ENCODE data around the gene ZNHIT6. TPM values are rescaled to one million over a fixed set of nuclear protein-coding genes. Genes with fewer than 3 reads are reported as not detected.
A peak's percentile ranks its signal among the peaks of the same experiment; 100 is the strongest.
"Not testable (repeated sequence)": the region's sequence is repeated elsewhere in the genome, so short reads cannot be mapped to it uniquely, and the experiment has no call there.

ZNHIT6 gene, protein sequence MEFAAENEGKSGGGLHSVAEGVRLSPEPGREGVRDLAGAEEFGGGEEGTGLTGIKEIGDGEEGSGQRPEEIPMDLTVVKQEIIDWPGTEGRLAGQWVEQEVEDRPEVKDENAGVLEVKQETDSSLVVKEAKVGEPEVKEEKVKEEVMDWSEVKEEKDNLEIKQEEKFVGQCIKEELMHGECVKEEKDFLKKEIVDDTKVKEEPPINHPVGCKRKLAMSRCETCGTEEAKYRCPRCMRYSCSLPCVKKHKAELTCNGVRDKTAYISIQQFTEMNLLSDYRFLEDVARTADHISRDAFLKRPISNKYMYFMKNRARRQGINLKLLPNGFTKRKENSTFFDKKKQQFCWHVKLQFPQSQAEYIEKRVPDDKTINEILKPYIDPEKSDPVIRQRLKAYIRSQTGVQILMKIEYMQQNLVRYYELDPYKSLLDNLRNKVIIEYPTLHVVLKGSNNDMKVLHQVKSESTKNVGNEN
- polyA plus RNA-seq (ENCODE audit: insufficient read length in 4 of 4) = 10 to 100 TPM; 26.4 to 34.1 (median 33.6) TPM

GRCh38 chr1:85707990-85708828 is at the start of gene ZNHIT6:
ZNHIT6 (minus strand) TSS chr1:85708433; CDS start chr1:85708284, 149 bp downstream.
- peak; percentile 77 to 87 (median 82) for DNase-seq (ENCODE audit: low read depth in 4 of 4, low spot score in 3 of 4)

DNA sequence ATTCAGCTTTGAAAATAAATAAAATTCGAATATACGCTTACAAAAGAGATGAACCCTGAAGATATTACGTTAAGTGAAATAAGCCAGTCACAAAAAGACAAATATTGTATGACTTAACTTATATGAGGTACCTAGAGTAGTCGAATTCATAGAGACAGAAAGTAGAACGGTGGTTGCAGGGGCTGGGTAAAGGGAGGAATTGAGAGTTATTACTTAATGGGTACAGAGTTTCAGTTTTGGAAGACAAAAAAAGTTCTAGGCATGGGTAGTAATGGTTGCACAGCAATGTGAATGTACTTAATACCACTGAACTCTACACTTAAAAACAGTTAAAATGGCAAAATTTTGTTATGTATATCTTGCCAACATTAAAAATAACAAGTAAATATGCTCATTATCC is 48.6 kb upstream of the ZNHIT6 start:
- no peak for DNase-seq (ENCODE audit: low read depth in 4 of 4, low spot score in 3 of 4)

GRCh38 chr1:85748120-85748519 is 39.9 kb upstream of the ZNHIT6 start:
- DNase-seq (ENCODE audit: low read depth in 4 of 4, low spot score in 3 of 4) = no peak

- DNase-seq (ENCODE audit: low read depth in 4 of 4, low spot score in 3 of 4) = no peak
Observed at GRCh38 chr1:85746777-85747176, 38.5 kb upstream of the ZNHIT6 start.

DNA sequence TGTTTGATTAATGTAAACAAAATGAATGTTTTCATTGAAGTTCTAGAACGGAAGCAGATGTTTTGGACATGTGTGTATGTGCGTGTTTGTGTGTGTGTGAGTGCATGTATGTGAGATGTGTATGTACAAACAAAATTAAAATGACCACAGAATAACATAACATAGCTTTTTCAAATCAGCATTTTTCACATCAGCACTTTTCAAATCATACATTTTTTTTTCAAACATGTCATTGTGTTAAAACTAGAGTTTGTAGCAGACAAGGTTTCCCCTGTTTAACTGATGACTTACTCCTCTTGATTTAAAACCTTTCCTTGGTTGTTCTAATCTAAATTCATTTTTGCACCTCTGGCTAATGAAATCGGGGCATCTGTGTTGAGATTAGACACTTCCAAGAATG is 35.6 kb upstream of the ZNHIT6 start:
- DNase-seq (ENCODE audit: low read depth in 4 of 4, low spot score in 3 of 4) = no peak

DNA sequence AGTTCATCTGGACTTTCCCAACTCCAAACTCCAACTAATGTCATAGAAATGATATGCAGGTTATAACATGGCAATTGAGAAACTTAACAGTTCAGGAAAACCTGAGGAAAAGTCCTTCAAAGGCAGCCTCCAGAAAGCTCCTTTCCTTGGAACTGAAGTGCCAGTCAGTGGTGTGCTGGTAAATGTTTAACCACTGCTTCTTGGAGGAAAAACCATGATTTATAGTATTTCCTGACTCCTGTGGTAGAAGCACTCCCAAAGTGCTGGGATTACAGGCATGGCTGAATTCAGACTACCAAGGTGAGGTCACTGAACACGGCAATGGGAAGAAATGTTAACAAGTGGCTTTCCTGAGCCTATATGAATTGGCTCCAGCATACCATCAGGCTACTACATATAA is 26.7 kb upstream of the ZNHIT6 start:
- peak; percentile 21 to 67 (median 60) for DNase-seq (ENCODE audit: low read depth in 4 of 4, low spot score in 3 of 4)

DNA sequence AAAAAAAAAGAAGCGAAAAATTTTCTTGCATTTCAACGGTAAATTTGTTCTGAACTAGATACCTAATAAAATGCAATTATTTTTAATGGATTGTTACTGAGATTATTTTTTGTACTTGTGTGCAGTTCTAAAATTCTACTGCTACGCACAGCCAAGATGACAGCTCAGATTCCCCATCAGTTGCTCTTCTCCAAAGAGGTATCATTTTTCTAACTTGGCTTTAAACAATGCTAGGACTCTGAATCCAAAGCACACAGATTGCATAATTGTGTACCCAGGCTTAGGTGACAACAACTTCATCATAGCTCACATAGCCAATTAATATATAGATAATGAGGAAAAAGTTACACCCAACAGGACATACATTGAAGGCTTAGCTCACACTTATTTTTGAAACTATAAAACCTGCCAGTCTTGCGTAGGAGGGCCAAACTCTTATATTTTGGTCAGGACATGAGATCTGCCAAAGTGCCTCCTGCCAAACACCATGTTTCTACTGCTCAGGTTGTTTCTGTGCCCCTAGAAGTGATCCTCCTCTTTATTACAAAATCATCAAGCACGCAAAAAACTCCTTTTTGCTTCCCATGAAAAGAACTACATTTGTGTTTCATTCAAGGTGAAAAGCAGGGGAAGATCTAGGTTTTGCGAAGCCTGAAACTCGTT is 10.6 kb upstream of the ZNHIT6 start:
- no peak for DNase-seq (ENCODE audit: low read depth in 4 of 4, low spot score in 3 of 4)

- DNase-seq (ENCODE audit: low read depth in 4 of 4, low spot score in 3 of 4) = not testable (repeated sequence)
Observed at GRCh38 chr1:85714418-85715114, 6.3 kb upstream of the ZNHIT6 start.

GRCh38 chr1:85708829-85709227 is 595 bp upstream of the ZNHIT6 start:
- no peak for DNase-seq (ENCODE audit: low read depth in 4 of 4, low spot score in 3 of 4)

DNA sequence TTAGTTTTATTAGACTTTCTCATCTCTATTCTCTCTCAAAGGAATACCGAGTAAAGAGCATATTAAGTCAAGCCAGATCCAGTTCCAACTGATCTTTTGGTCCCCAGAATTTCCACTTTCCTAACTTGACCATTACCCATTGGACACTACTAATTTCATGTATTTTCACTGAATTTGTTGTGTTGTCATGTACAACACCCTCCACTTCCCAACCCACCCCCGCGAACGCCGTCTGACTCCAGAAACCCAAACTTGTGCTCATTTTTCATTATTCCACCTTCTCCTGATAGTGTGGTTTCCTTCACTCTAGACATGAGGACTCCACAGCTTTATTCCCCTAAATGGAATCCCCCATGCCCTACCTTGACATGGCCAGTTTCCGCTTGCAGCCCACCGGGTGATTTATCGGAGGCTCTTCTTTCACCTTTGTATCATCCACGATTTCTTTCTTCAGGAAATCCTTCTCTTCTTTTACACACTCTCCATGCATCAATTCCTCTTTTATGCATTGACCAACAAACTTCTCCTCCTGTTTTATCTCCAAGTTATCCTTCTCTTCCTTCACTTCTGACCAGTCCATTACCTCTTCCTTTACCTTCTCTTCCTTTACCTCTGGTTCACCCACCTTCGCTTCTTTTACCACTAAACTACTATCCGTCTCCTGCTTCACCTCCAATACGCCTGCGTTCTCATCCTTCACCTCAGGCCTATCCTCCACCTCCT is 805 bp downstream of the ZNHIT6 start:
- DNase-seq (ENCODE audit: low read depth in 4 of 4, low spot score in 3 of 4) = no peak

DNA sequence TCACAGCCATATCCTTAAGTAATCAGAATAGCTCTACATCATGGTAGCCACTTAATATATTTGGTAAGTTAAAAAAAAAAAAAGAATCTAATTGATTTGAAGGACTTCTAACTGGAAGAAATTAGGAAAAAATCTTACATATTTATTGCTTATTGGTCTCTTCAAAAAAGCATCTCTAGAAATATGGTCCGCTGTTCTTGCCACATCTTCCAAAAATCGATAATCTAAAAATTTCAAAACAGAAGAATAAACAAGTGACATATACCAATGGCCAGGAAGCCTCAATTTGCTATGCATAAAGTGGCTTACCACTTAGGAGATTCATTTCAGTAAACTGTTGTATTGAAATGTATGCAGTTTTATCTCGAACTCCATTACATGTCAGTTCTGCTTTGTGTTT is 2.3 kb downstream of the ZNHIT6 start:
- DNase-seq (ENCODE audit: low read depth in 4 of 4, low spot score in 3 of 4) = no peak

DNA sequence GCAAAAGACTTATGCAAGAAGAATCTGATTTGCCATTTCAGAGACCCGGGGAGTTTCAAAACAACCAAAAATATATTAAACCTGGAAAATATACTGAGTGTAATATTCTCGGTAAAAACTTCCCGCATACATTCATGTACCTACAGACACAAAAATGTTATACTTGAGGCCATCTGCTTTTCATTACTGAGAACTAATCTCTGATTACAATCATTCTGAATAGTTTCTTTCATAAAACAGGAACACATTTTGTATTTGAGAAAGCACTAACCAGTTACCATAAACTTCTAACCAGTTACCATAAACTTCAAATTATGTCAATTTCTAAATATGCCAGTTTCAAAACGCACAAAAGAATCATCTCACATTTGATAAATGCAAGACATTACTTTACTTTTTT is 7.8 kb downstream of the ZNHIT6 start:
- no peak for DNase-seq (ENCODE audit: low read depth in 4 of 4, low spot score in 3 of 4)

GRCh38 chr1:85697895-85698294 is 10.3 kb downstream of the ZNHIT6 start:
- DNase-seq (ENCODE audit: low read depth in 4 of 4, low spot score in 3 of 4) = no peak

DNA sequence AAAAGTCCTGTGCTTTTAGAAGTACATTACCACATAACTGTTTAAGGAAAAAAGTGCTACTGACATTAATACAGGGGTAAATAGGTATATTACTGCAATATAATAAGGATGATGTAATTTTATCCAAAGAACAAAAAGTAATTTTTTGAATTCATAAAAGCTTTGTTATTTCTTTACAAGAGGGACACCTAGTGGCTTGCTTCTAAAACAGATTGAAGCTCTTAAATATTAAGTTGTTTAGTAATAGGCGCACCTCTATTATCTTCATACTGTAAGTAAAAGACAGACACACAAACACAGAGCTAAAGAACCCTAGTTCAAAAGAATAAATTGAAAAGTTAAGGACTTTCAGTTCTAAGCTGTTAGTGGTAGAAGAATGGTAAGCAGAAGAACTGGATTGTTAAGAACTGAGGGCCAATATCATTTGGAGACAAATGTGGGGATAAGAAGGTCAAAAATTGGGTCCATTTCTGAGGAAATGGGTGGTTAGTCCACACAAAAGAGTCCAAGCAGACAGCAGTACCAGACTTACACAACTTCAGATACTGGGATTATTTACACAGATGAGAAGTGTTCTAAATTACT is 15.4 kb downstream of the ZNHIT6 start:
- DNase-seq (ENCODE audit: low read depth in 4 of 4, low spot score in 3 of 4) = no peak

DNA sequence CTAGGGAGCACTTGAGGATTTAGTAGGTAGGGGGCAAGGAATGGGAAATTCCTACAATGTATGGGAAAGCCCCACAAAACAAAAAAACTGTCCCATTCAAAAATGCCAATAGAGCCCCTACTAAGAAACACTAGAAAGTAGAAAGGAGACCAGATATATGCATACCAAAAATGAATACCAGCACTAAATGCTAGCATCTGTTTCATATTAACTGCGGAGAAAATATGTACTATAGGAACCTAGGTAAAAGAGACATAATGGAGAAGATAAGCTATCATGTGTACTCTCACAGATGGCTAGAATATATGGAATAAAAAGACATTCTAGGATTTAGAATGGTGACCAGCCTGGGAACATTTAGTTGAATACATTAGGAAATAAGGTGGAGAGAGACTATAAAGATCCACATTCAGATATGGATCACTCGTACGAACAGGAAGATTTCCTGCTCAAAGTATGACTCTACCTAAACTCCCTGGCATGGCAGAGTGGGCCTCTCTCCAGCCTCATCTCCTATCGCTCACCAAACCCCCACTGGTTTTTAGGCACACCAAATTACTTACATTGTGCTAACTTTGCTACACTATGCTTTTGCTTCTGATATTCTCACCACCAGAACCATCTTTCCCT is 18.3 kb downstream of the ZNHIT6 start:
- no peak for DNase-seq (ENCODE audit: low read depth in 4 of 4, low spot score in 3 of 4)

GRCh38 chr1:85683292-85684025 is 24.8 kb downstream of the ZNHIT6 start:
- no peak for DNase-seq (ENCODE audit: low read depth in 4 of 4, low spot score in 3 of 4)

- peak in 2 of 4 donors; percentile 24 to 28 for DNase-seq (ENCODE audit: low read depth in 4 of 4, low spot score in 3 of 4)
Observed at GRCh38 chr1:85681087-85681486, 27.1 kb downstream of the ZNHIT6 start.

DNA sequence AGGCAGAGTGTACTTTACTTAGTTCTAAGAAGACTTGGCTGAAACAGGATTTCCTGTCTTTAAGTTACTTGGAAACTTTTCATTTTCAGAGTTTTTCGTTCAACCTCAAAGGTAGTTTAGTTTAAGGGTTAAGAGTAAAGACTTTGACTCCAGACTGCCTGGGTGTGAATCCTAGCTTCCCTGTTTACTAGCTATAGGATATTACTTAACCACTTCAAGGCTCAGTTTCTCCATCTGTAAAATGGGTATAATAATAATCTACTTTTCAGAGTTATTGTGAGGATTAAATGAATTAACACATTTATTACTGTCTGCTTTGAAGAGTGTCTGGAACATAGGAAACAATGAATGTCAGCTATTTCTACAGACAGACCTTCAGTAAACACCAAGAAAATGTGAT is 30.0 kb downstream of the ZNHIT6 start:
- DNase-seq (ENCODE audit: low read depth in 4 of 4, low spot score in 3 of 4) = no peak

Measured in right renal pelvis (tissue), 4 donors.